ENCODE data around the gene NOX3. TPM values are rescaled to one million over a fixed set of nuclear protein-coding genes. Genes with fewer than 3 reads are reported as not detected.

Gene NOX3
- total and polyA plus RNA-seq, 8 donors, result not detected

GRCh38 chr6:155382338-155382685, 73.3 kb downstream of the NOX3 start:
- no peaks in the 10 kb centered on the region for H3K9me3 ChIP-seq
- FAIRE-seq (no peak), ATAC-seq (no peak), DNase-seq (no peak)
- H3K36me3 ChIP-seq, result no peaks in the 10 kb centered on the region
- H3K4me3 ChIP-seq, result no peak overlapping the region
- H3K4me1 ChIP-seq, result no peaks in the 10 kb centered on the region
- intact Hi-C loops (cut with DNase I), result no loop called here
- H3K27me3 ChIP-seq, result no peaks in the 10 kb centered on the region
- 55 to 69% methylated on average over 3 of the region's 3 CpGs for WGBS, 2 donors
- no peak for TF ChIP-seq CTCF (IDR thresholded peaks at IDR 0.05)
- H3K27ac ChIP-seq, result no peak overlapping the region

GRCh38 chr6:155381673-155382337, 73.8 kb downstream of the NOX3 start:
- Histone ChIP-seq H3K27ac (no peak overlapping the region), H3K27me3 (no peaks in the 10 kb centered on the region), H3K36me3 (no peaks in the 10 kb centered on the region), H3K9me3 (no peaks in the 10 kb centered on the region), H3K4me1 (no peaks in the 10 kb centered on the region), H3K4me3 (no peak overlapping the region)
- no peak for DNase-seq
- intact Hi-C loops (cut with DNase I), result no loop called here
- 61 to 73% methylated on average over 5 of the region's 5 CpGs for WGBS, 2 donors
- no peak for FAIRE-seq
- no peak for TF ChIP-seq CTCF (IDR thresholded peaks at IDR 0.05)
- ATAC-seq, result no peak

GRCh38 chr6:155380666-155381332, 74.8 kb downstream of the NOX3 start:
- no peak for TF ChIP-seq CTCF (IDR thresholded peaks at IDR 0.05)
- FAIRE-seq, result no peak
- WGBS, 2 donors, result 71 to 82% methylated on average over 8 of the region's 8 CpGs
- ATAC-seq, result no peak
- DNase-seq, result no peak
- no peaks in the 10 kb centered on the region for H3K27me3 ChIP-seq
- H3K4me1 ChIP-seq, result no peaks in the 10 kb centered on the region
- no peak overlapping the region for H3K4me3 ChIP-seq
- H3K27ac ChIP-seq, result no peak overlapping the region
- H3K36me3 ChIP-seq, result no peaks in the 10 kb centered on the region
- H3K9me3 ChIP-seq, result no peaks in the 10 kb centered on the region
- intact Hi-C loops (cut with DNase I), result no loop called here

- DNase-seq (no peak), ATAC-seq (no peak), FAIRE-seq (no peak)
- 74 to 94% methylated on average over 3 of the region's 3 CpGs for WGBS, 2 donors
- intact Hi-C loops (cut with DNase I), result no loop called here
- Histone ChIP-seq H3K4me1 (no peaks in the 10 kb centered on the region), H3K9me3 (no peaks in the 10 kb centered on the region), H3K36me3 (no peaks in the 10 kb centered on the region), H3K27ac (no peak overlapping the region), H3K27me3 (no peaks in the 10 kb centered on the region), H3K4me3 (no peak overlapping the region)
- no peak for TF ChIP-seq CTCF (IDR thresholded peaks at IDR 0.05)
Measured at GRCh38 chr6:155378724-155379123, 76.9 kb downstream of the NOX3 start.

GRCh38 chr6:155378276-155378675, 77.4 kb downstream of the NOX3 start:
- no peak overlapping the region for H3K27ac ChIP-seq
- no peaks in the 10 kb centered on the region for H3K27me3 ChIP-seq
- H3K4me3 ChIP-seq, result no peak overlapping the region
- H3K36me3 ChIP-seq, result no peaks in the 10 kb centered on the region
- intact Hi-C loops (cut with DNase I), result no loop called here
- no peak for ATAC-seq
- FAIRE-seq, result no peak
- no peak for DNase-seq
- TF ChIP-seq CTCF (IDR thresholded peaks at IDR 0.05), result no peak
- H3K9me3 ChIP-seq, result no peaks in the 10 kb centered on the region
- H3K4me1 ChIP-seq, result no peaks in the 10 kb centered on the region

All from pancreas (tissue), 10 donors.